ENCODE measurements around the gene THOC3. TPM values are rescaled to one million over a fixed set of nuclear protein-coding genes. Genes with fewer than 3 reads are reported as not detected.
"Not testable (repeated sequence)": the region's sequence is repeated elsewhere in the genome, so short reads cannot be mapped to it uniquely, and the experiment has no call there.

The THOC3 gene
- total RNA-seq, 2 donors from 2014 or later: 66.7 to 111 TPM

GRCh38 chr5:175979371-175979995 is 11.4 kb upstream of the THOC3 start:
- H3K27ac Mint-ChIP-seq; H3K9me3 Mint-ChIP-seq; DNase-seq; H3K27me3 Mint-ChIP-seq (ENCODE audit: insufficient read depth); H3K4me3 ChIP-seq (ENCODE audit: low read length); H3K36me3 Mint-ChIP-seq (ENCODE audit: low read depth); H3K27me3 ChIP-seq (ENCODE audit: control insufficient read depth, insufficient read depth, low read length, poor library complexity, severe bottlenecking); H3K4me1 ChIP-seq (ENCODE audit: control insufficient read depth, insufficient read depth, low read length); H3K9me3 ChIP-seq (ENCODE audit: control insufficient read depth, low read length); H3K9ac ChIP-seq (ENCODE audit: extremely low read depth, low read length, poor library complexity, severe bottlenecking); H3K27ac ChIP-seq (ENCODE audit: low read depth, low read length); H3K36me3 ChIP-seq (ENCODE audit: control insufficient read depth, insufficient read depth, low read length); H3K4me1 Mint-ChIP-seq; H3K4me3 Mint-ChIP-seq: not testable (repeated sequence)
- WGBS, 2 experiments (ENCODE audit: insufficient coverage in 1 of 2, insufficient read length in 1 of 2): 89% methylated on average over 4 of the region's 17 CpGs; no CpG with 5 or more reads in 1 of the 2 experiments

- H3K4me1 Mint-ChIP-seq; DNase-seq; H3K27ac Mint-ChIP-seq; H3K9ac ChIP-seq (ENCODE audit: extremely low read depth, low read length, poor library complexity, severe bottlenecking); H3K36me3 Mint-ChIP-seq (ENCODE audit: low read depth); H3K9me3 Mint-ChIP-seq; H3K27me3 Mint-ChIP-seq (ENCODE audit: insufficient read depth); H3K36me3 ChIP-seq (ENCODE audit: control insufficient read depth, insufficient read depth, low read length); H3K4me1 ChIP-seq (ENCODE audit: control insufficient read depth, insufficient read depth, low read length); H3K9me3 ChIP-seq (ENCODE audit: control insufficient read depth, low read length); H3K27me3 ChIP-seq (ENCODE audit: control insufficient read depth, insufficient read depth, low read length, poor library complexity, severe bottlenecking); H3K27ac ChIP-seq (ENCODE audit: low read depth, low read length): not testable (repeated sequence)
- WGBS, 2 experiments (ENCODE audit: insufficient coverage in 1 of 2, insufficient read length in 1 of 2): 50 to 100% methylated on average over 1 to 3 of the region's 6 CpGs
- peak overlapping the region; percentile 74 for H3K4me3 ChIP-seq (ENCODE audit: low read length)
- peak overlapping the region; percentile 71 for H3K4me3 Mint-ChIP-seq
Measured at GRCh38 chr5:175968381-175968780, 266 bp upstream of the THOC3 start.

- not testable (repeated sequence) for H3K36me3 ChIP-seq (ENCODE audit: control insufficient read depth, insufficient read depth, low read length); H3K27ac ChIP-seq (ENCODE audit: low read depth, low read length); H3K4me3 ChIP-seq (ENCODE audit: low read length); H3K27me3 ChIP-seq (ENCODE audit: control insufficient read depth, insufficient read depth, low read length, poor library complexity, severe bottlenecking); H3K4me3 Mint-ChIP-seq; H3K9ac ChIP-seq (ENCODE audit: extremely low read depth, low read length, poor library complexity, severe bottlenecking); H3K27ac Mint-ChIP-seq; H3K4me1 Mint-ChIP-seq; H3K27me3 Mint-ChIP-seq (ENCODE audit: insufficient read depth); H3K9me3 Mint-ChIP-seq; DNase-seq; H3K9me3 ChIP-seq (ENCODE audit: control insufficient read depth, low read length); H3K4me1 ChIP-seq (ENCODE audit: control insufficient read depth, insufficient read depth, low read length)
- WGBS, 2 experiments (ENCODE audit: insufficient coverage in 1 of 2, insufficient read length in 1 of 2): no CpG with 5 or more reads among the region's 8 CpGs
- H3K36me3 Mint-ChIP-seq (ENCODE audit: low read depth): peaks cover 11% of the 10 kb centered on the region
Measured at GRCh38 chr5:175962329-175962728, 5.8 kb downstream of the THOC3 start.

DNA sequence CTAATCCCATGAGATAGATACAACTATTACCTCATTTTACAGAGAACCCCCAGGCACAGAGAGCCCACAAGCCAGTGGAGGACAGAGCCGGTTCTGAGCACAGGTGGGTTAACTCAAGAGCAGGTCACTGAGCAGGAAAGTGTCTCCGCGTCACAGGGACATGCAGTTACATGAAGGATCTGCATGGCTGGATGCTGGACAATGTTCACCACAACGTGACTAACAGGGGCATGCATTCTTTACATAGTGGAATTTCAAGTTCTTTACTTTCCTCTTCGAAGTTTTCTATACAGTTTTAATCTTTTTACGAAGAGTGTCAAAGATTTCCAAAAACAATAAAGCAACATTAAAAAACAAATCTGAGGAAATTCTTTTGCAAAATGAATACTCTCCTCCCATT is 7.9 kb downstream of the THOC3 start:
- H3K9me3 ChIP-seq (ENCODE audit: control insufficient read depth, low read length); H3K9me3 Mint-ChIP-seq; H3K4me1 ChIP-seq (ENCODE audit: control insufficient read depth, insufficient read depth, low read length); H3K27ac ChIP-seq (ENCODE audit: low read depth, low read length); H3K27ac Mint-ChIP-seq; H3K36me3 ChIP-seq (ENCODE audit: control insufficient read depth, insufficient read depth, low read length); H3K4me3 ChIP-seq (ENCODE audit: low read length); H3K4me3 Mint-ChIP-seq; H3K27me3 Mint-ChIP-seq (ENCODE audit: insufficient read depth); H3K9ac ChIP-seq (ENCODE audit: extremely low read depth, low read length, poor library complexity, severe bottlenecking); H3K4me1 Mint-ChIP-seq; DNase-seq; H3K27me3 ChIP-seq (ENCODE audit: control insufficient read depth, insufficient read depth, low read length, poor library complexity, severe bottlenecking): not testable (repeated sequence)
- WGBS, 2 experiments (ENCODE audit: insufficient coverage in 1 of 2, insufficient read length in 1 of 2): 85 to 97% methylated on average over 2 to 3 of the region's 6 CpGs
- H3K36me3 Mint-ChIP-seq (ENCODE audit: low read depth): peaks cover 11% of the 10 kb centered on the region

DNA sequence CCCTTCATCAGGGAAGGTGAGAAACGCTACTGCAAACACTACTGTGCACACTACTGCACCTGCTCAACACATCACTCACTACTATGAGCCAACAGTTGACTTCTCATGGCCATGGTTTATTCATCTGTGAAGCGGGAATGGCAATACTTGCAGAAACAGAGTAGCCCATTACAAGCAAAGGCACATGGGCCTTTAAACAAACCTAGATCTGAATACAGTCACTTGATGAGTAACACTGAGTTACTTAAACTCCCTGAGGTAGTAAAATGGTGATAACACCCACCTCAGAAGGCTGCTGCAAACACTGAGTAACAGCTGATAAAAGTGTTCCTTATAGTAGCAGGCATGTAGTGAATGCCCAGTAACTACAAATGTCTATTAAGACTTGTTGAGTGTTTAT is 9.6 kb downstream of the THOC3 start:
- not testable (repeated sequence) for H3K27me3 Mint-ChIP-seq (ENCODE audit: insufficient read depth); H3K4me1 ChIP-seq (ENCODE audit: control insufficient read depth, insufficient read depth, low read length); H3K9ac ChIP-seq (ENCODE audit: extremely low read depth, low read length, poor library complexity, severe bottlenecking); H3K9me3 ChIP-seq (ENCODE audit: control insufficient read depth, low read length); H3K4me3 Mint-ChIP-seq; DNase-seq; H3K4me1 Mint-ChIP-seq; H3K27me3 ChIP-seq (ENCODE audit: control insufficient read depth, insufficient read depth, low read length, poor library complexity, severe bottlenecking); H3K4me3 ChIP-seq (ENCODE audit: low read length); H3K36me3 Mint-ChIP-seq (ENCODE audit: low read depth); H3K36me3 ChIP-seq (ENCODE audit: control insufficient read depth, insufficient read depth, low read length); H3K9me3 Mint-ChIP-seq; H3K27ac ChIP-seq (ENCODE audit: low read depth, low read length); H3K27ac Mint-ChIP-seq
- WGBS, 2 experiments (ENCODE audit: insufficient coverage in 1 of 2, insufficient read length in 1 of 2): 94% methylated on average over 2 of the region's 2 CpGs; no CpG with 5 or more reads in 1 of the 2 experiments

GRCh38 chr5:175954107-175954506 is 14.0 kb downstream of the THOC3 start:
- H3K27me3 ChIP-seq (ENCODE audit: control insufficient read depth, insufficient read depth, low read length, poor library complexity, severe bottlenecking); H3K4me1 ChIP-seq (ENCODE audit: control insufficient read depth, insufficient read depth, low read length); H3K9me3 ChIP-seq (ENCODE audit: control insufficient read depth, low read length); H3K36me3 Mint-ChIP-seq (ENCODE audit: low read depth); H3K4me3 ChIP-seq (ENCODE audit: low read length); H3K4me1 Mint-ChIP-seq; H3K9ac ChIP-seq (ENCODE audit: extremely low read depth, low read length, poor library complexity, severe bottlenecking); H3K27ac ChIP-seq (ENCODE audit: low read depth, low read length); H3K27ac Mint-ChIP-seq; H3K4me3 Mint-ChIP-seq; H3K9me3 Mint-ChIP-seq; H3K36me3 ChIP-seq (ENCODE audit: control insufficient read depth, insufficient read depth, low read length); DNase-seq; H3K27me3 Mint-ChIP-seq (ENCODE audit: insufficient read depth): not testable (repeated sequence)
- 50 to 76% methylated on average over 1 to 2 of the region's 6 CpGs for WGBS, 2 experiments (ENCODE audit: insufficient coverage in 1 of 2, insufficient read length in 1 of 2)

GRCh38 chr5:175952810-175953209 is 15.3 kb downstream of the THOC3 start:
- not testable (repeated sequence) for H3K4me1 ChIP-seq (ENCODE audit: control insufficient read depth, insufficient read depth, low read length); H3K27me3 ChIP-seq (ENCODE audit: control insufficient read depth, insufficient read depth, low read length, poor library complexity, severe bottlenecking); H3K27me3 Mint-ChIP-seq (ENCODE audit: insufficient read depth); H3K9me3 ChIP-seq (ENCODE audit: control insufficient read depth, low read length); H3K27ac Mint-ChIP-seq; H3K9ac ChIP-seq (ENCODE audit: extremely low read depth, low read length, poor library complexity, severe bottlenecking); H3K36me3 ChIP-seq (ENCODE audit: control insufficient read depth, insufficient read depth, low read length); H3K4me1 Mint-ChIP-seq; H3K36me3 Mint-ChIP-seq (ENCODE audit: low read depth); DNase-seq; H3K9me3 Mint-ChIP-seq; H3K4me3 ChIP-seq (ENCODE audit: low read length); H3K4me3 Mint-ChIP-seq; H3K27ac ChIP-seq (ENCODE audit: low read depth, low read length)
- WGBS, 2 experiments (ENCODE audit: insufficient coverage in 1 of 2, insufficient read length in 1 of 2): 96% methylated on average over 5 of the region's 8 CpGs; no CpG with 5 or more reads in 1 of the 2 experiments

All from endodermal cell (in vitro differentiated cells).